ENCODE data around the gene NXF1. TPM values are rescaled to one million over a fixed set of nuclear protein-coding genes. Genes with fewer than 3 reads are reported as not detected.

The NXF1 gene
- total RNA-seq, 1 experiment from 2014 or later, result 47.6 TPM

GRCh38 chr11:62839050-62839945 lies 34.1 kb upstream of the NXF1 start, which contains the start of gene WDR74:
TSS of gene WDR74 (minus strand) at chr11:62839590. CDS start at chr11:62839570, 20 bp downstream.
- Mint-ChIP-seq H3K4me3 (ENCODE audit: unreplicated experiment) (no peak within 1 kb of the TSS), H3K4me1 (ENCODE audit: insufficient read depth, unreplicated experiment) (peaks cover 19% of the 10 kb centered on the region), H3K27ac (ENCODE audit: low read depth, unreplicated experiment) (no peak within 1 kb of the TSS), H3K9me3 (ENCODE audit: unreplicated experiment) (no peaks in the 10 kb centered on the region), H3K36me3 (ENCODE audit: insufficient read depth, unreplicated experiment) (peaks cover 41% of the 10 kb centered on the region), H3K27me3 (ENCODE audit: insufficient read depth, unreplicated experiment) (no peaks in the 10 kb centered on the region)
- ChIA-PET CTCF (interaction anchor here (0.7 to 1.7 kb wide), 6 partner anchors 15 to 109 kb away, joined by 3 to 5 read pairs (median 3); partner anchors contain the start of gene SLC3A2), POLR2A (interaction anchor here (0.6 to 5.6 kb wide), 34 partner anchors 7 to 843 kb away, joined by 3 to 344 read pairs (median 10); partner anchors contain the start of genes B3GAT3, C11orf98, CSKMT and HNRNPUL2)
- no peak for TF ChIP-seq CTCF (IDR thresholded peaks at IDR 0.05; ENCODE audit: unreplicated experiment)
- DNase-seq (ENCODE audit: unreplicated experiment), result peak; percentile 91
- intact Hi-C loops (cut with micrococcal nuclease), result loop anchor here (10.0 kb wide), 1 partner anchor 454 kb away; no protein-coding TSS in a partner anchor
- BruUV-seq (replicated peaks), result TSS peak; percentile 37

DNA sequence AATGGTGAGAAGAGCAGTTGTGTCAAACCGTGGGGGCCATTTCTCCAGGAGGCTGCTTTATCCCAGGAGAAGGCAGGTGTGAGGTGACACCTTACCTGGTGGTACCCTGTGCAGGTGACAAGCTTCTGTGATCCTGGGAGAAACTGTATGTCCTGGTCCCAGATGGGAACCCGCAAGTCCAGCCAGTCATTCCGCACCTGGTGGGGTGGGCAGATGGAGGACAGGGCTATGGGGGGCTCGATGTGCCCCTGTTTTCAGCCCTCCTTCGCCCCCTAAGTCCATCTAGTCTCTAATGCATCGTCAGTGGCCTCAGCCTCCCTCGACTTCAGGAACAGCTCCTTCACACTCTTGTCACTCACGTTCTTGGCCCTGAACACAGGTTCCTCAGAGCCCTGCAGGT lies 30.1 kb upstream of the NXF1 start:
- POLR2A ChIA-PET, result interaction anchor here (1.0 to 1.7 kb wide), 2 partner anchors 29 to 30 kb away, joined by 3 to 4 read pairs; no protein-coding TSS in a partner anchor
- DNase-seq (ENCODE audit: unreplicated experiment), result no peak
- CTCF ChIA-PET, result interaction anchor here (0.6 to 2.1 kb wide), 7 partner anchors 28 to 159 kb away, joined by 3 to 8 read pairs (median 3); no protein-coding TSS in a partner anchor
- Mint-ChIP-seq H3K27me3 (ENCODE audit: insufficient read depth, unreplicated experiment) (no peaks in the 10 kb centered on the region), H3K4me1 (ENCODE audit: insufficient read depth, unreplicated experiment) (peaks cover 30% of the 10 kb centered on the region), H3K36me3 (ENCODE audit: insufficient read depth, unreplicated experiment) (peaks cover 49% of the 10 kb centered on the region), H3K9me3 (ENCODE audit: unreplicated experiment) (no peaks in the 10 kb centered on the region), H3K27ac (ENCODE audit: low read depth, unreplicated experiment) (no peak overlapping the region), H3K4me3 (ENCODE audit: unreplicated experiment) (no peak overlapping the region)
- intact Hi-C loops (cut with micrococcal nuclease), result loop anchor here (10.0 kb wide), 1 partner anchor 451 kb away; no protein-coding TSS in a partner anchor
- no TSS peak for BruUV-seq (replicated peaks)
- no peak for TF ChIP-seq CTCF (IDR thresholded peaks at IDR 0.05; ENCODE audit: unreplicated experiment)

- POLR2A ChIA-PET, result interaction anchor here (0.6 to 3.8 kb wide), 37 partner anchors 8 to 1006 kb away, joined by 3 to 105 read pairs (median 6); partner anchors contain the start of genes B3GAT3, EEF1G, HNRNPUL2 and INTS5
- peaks cover 32% of the 10 kb centered on the region for H3K4me1 Mint-ChIP-seq (ENCODE audit: insufficient read depth, unreplicated experiment)
- peak within 1 kb of the TSS; percentile 89 for H3K4me3 Mint-ChIP-seq (ENCODE audit: unreplicated experiment)
- peaks cover 48% of the 10 kb centered on the region for H3K36me3 Mint-ChIP-seq (ENCODE audit: insufficient read depth, unreplicated experiment)
- CTCF ChIA-PET, result interaction anchor here (0.8 to 1.1 kb wide), 3 partner anchors 42 to 60 kb away, joined by 3 to 4 read pairs (median 3); no protein-coding TSS in a partner anchor
- DNase-seq (ENCODE audit: unreplicated experiment), result no peak
- H3K27ac Mint-ChIP-seq (ENCODE audit: low read depth, unreplicated experiment), result peak within 1 kb of the TSS; percentile 99
- no peaks in the 10 kb centered on the region for H3K9me3 Mint-ChIP-seq (ENCODE audit: unreplicated experiment)
- TSS peak; percentile 80 for BruUV-seq (replicated peaks)
- no peaks in the 10 kb centered on the region for H3K27me3 Mint-ChIP-seq (ENCODE audit: insufficient read depth, unreplicated experiment)
- no peak for TF ChIP-seq CTCF (IDR thresholded peaks at IDR 0.05; ENCODE audit: unreplicated experiment)
- intact Hi-C loops (cut with micrococcal nuclease), result loop anchor here (2.0 to 10.0 kb wide), 2 partner anchors 28 to 448 kb away; partner anchors contain the start of gene NXF1
Observed at GRCh38 chr11:62832336-62833234, 27.3 kb upstream of the NXF1 start, which contains the start of gene TEX54. TSS of gene TEX54 (minus strand) at chr11:62832841.

All from MCF 10A (cell line).